ENCODE data around the gene LIPH. TPM values are rescaled to one million over a fixed set of nuclear protein-coding genes. Genes with fewer than 3 reads are reported as not detected.

The LIPH gene
- total and polyA plus RNA-seq, 2 of the 8 experiments (the other 6 are each of a cell fraction or from before 2014, with no cell fraction given): 0.08 TPM; not detected in 1

DNA sequence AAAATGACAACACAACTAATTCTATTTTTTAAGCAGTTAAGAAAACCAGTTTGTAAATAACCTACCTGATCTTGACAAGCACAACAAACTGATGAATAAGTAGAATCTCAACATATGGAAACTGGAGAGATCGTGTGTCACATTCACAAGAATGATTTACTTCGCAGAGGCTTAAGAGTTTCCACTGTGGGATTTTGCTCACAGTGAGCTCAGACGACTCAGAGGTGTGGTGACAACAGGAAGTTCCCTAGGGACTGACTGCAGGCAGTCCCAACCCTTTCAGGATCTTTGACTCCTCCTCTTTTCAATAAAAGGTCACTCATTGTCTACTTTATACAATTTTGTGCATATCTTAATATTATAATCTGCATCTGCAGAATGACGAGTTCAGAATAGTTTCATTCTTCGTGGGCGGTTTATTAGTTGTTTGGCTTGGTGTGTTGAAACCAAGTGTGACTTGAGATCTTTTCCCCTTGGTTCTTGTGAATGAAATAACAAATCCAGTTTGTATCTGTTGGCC lies at the start of gene LIPH (continued):
- no peak for TF ChIP-seq RAD21 (IDR thresholded peaks at IDR 0.05 in 1 of 2, conservative IDR thresholded peaks at IDR 0.05 in 1 of 2; ENCODE audit: low read depth in 2 of 2, low read length in 2 of 2)
- TF ChIP-seq TAF1 (IDR thresholded peaks at IDR 0.05; ENCODE audit: low read depth, low read length): no peak
- no peak for TF ChIP-seq TAF7 (optimal IDR thresholded peaks at IDR 0.05; ENCODE audit: borderline replicate concordance, low read depth, low read length)
- TF ChIP-seq SIRT6 (IDR thresholded peaks at IDR 0.05; ENCODE audit: low read length): no peak
- TF ChIP-seq SP4 (IDR thresholded peaks at IDR 0.05; ENCODE audit: low read length): no peak
- TF ChIP-seq FOSL1 (IDR thresholded peaks at IDR 0.05; ENCODE audit: insufficient read depth, low read depth, low read length): no peak
- TF ChIP-seq BCL11A (IDR thresholded peaks at IDR 0.05; ENCODE audit: low read depth in 2 of 2, low read length in 2 of 2): no peak

Measured in H1 (cell line).